ENCODE data around the gene WIPF2. TPM values are rescaled to one million over a fixed set of nuclear protein-coding genes. Genes with fewer than 3 reads are reported as not detected.
A peak's percentile ranks its signal among the peaks of the same experiment; 100 is the strongest.

Gene WIPF2
- polyA plus RNA-seq, 2 of the 4 experiments (the other 2 are of a cell fraction) = 13.8 to 21.5 TPM

DNA sequence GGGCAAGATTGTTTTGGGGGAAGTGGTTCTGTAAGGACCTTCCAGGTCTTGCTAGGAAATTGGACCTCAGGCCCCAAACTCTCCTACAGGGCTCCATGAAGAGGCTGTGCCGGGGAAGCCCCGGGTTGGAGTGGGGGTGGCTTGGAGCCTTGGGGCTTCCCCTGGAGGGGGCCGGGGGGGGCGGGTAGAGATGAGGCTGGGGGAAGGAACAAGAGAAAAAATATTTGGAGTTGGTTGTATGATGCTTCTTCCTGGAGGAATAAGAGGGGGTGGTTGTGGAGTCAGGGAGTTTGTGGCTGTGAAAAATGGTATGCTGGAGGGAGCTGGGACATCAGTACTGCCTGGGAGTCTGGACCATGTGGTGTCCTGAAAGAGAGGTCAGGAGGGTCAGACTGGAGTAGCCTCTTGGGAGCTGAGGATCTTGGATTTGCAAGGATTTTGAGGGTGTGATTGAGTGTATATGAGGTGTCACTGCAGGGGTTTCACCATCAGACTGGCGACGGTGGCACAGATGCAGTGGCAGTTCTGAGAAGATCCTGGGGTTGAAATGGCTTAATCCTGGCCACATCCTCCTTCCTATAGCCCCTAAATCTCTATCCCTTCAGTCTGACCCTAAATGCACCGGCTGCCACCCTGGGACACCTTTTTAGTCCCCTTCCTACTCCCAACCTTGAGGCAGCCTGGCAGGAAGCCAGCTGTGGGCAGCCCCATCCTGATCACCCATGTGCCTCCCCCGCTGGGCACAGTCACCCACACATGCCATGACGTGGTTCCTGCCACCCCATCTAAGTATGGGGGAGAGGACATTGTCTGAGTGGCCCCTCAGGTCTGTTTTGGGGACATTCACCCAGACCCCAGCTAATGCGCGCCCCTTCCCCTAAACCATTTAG lies 100.8 kb downstream of the WIPF2 start (continued):
- TF ChIP-seq MAFK (IDR thresholded peaks at IDR 0.05; ENCODE audit: partially characterized antibody) (no peak), KDM1A (IDR thresholded peaks at IDR 0.05; ENCODE audit: low read depth) (no peak), EHF (CRISPR knock-in tag; IDR thresholded peaks at IDR 0.05) (no peak), EP300 (IDR thresholded peaks at IDR 0.05) (no peak), CHD4 (IDR thresholded peaks at IDR 0.05; ENCODE audit: borderline replicate concordance) (no peak)
- TF ChIP-seq, protein P1, sequence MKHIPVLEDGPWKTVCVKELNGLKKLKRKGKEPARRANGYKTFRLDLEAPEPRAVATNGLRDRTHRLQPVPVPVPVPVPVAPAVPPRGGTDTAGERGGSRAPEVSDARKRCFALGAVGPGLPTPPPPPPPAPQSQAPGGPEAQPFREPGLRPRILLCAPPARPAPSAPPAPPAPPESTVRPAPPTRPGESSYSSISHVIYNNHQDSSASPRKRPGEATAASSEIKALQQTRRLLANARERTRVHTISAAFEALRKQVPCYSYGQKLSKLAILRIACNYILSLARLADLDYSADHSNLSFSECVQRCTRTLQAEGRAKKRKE (CRISPR knock-in tag; IDR thresholded peaks at IDR 0.05; ENCODE audit: low read depth) = no peak
- TF ChIP-seq, protein P2, sequence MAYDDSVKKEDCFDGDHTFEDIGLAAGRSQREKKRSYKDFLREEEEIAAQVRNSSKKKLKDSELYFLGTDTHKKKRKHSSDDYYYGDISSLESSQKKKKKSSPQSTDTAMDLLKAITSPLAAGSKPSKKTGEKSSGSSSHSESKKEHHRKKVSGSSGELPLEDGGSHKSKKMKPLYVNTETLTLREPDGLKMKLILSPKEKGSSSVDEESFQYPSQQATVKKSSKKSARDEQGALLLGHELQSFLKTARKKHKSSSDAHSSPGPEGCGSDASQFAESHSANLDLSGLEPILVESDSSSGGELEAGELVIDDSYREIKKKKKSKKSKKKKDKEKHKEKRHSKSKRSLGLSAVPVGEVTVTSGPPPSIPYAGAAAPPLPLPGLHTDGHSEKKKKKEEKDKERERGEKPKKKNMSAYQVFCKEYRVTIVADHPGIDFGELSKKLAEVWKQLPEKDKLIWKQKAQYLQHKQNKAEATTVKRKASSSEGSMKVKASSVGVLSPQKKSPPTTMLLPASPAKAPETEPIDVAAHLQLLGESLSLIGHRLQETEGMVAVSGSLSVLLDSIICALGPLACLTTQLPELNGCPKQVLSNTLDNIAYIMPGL (CRISPR knock-in tag; IDR thresholded peaks at IDR 0.05; ENCODE audit: borderline replicate concordance) = no peak
- TF ChIP-seq, protein P3, sequence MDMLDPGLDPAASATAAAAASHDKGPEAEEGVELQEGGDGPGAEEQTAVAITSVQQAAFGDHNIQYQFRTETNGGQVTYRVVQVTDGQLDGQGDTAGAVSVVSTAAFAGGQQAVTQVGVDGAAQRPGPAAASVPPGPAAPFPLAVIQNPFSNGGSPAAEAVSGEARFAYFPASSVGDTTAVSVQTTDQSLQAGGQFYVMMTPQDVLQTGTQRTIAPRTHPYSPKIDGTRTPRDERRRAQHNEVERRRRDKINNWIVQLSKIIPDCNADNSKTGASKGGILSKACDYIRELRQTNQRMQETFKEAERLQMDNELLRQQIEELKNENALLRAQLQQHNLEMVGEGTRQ (IDR thresholded peaks at IDR 0.05) = no peak

DNA sequence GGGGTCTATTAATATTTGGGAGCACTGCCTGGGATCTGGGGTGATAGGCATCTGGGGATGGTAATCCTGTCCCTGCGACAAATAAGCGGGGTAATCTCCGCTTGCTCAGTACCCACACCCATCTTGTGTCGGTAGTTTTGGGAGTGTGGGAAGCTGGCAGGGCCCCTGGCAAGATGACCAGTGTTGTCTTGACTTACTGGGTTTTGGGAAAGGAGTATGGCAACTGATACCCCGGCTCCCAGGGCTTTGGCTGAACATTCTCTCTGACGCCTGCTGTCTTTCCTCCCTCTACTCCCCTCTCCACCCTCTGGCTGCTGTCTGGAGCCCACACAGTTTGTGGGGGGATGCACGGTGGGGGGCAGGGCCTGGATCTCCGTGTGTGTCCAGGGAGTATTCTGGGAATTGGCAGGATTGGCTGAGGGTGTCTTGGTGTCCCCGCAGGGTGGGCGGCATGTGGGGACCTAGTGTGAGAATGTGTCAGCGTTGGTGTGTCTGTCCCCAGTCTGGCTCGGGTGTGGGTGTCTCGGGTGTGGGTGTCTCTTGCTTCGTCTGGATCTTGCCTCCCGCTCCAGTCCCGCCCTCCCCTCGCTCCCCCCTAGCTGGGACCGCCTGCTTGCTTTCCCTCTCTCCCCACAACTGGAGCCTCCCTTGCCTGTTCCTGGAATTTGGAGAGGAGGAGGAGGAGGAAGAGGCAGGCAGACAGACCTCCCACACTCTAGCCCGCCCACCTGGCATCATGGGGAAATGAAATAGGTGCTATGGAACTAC lies 101.8 kb downstream of the WIPF2 start:
- ATAC-seq (no peak), FAIRE-seq (no peak), DNase-seq (ENCODE audit: low read depth in 1 of 2, low spot score in 1 of 2) (no peak)
- TF ChIP-seq, protein P4, sequence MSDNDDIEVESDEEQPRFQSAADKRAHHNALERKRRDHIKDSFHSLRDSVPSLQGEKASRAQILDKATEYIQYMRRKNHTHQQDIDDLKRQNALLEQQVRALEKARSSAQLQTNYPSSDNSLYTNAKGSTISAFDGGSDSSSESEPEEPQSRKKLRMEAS (IDR thresholded peaks at IDR 0.05) = 0 out of 2 replicates have a peak, but pooled peaks have one; percentile 11
- no peak for TF ChIP-seq FOXS1 (CRISPR knock-in tag; IDR thresholded peaks at IDR 0.05)
- H3K4me3 ChIP-seq = no peak overlapping the region
- H3K4me2 ChIP-seq = peak overlapping the region; percentile 99
- CTCF ChIA-PET = interaction anchor here (39.2 to 50.4 kb wide), 2 partner anchors 18 to 37 kb away, joined by 1069 to 2395 read pairs; partner anchors contain the start of genes CDC6, GJD3 and RARA
- 76% methylated on average over 19 of the region's 19 CpGs for WGBS (ENCODE audit: missing lambda C conversion rate)
- POLR2A ChIA-PET = interaction anchor here (0.9 kb wide), 1 partner anchor 10 kb away, joined by 3 read pairs; no protein-coding TSS in a partner anchor
- H3K27ac ChIP-seq = peak overlapping the region in 1 of 2 experiments; percentile 95; a peak in 3 of 6 replicates
- peaks cover 87% of the 10 kb centered on the region for H3K4me1 ChIP-seq
- no peaks in the 10 kb centered on the region for H3K9me3 ChIP-seq

DNA sequence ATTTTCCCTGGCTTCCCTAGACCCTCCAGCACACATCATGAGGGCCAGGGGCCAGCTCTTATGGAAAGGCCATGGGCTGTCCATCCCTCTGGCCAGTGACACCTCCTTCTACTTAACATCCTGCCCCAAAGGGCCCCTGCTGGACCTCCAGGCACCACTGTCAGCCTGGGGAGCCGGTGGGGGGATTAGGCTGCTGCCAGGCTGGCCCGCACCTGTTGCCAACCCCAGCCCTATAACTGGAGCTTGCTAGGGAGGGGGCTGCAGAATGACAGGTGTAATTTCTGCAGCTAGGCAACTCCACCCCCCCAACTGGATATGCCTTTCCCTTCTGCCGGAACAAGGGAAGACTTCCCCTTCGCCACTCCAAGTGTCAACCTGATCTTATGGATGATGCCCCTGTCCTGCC lies 102.4 kb downstream of the WIPF2 start:
- ATAC-seq (no peak), FAIRE-seq (no peak), DNase-seq (ENCODE audit: low read depth in 1 of 2, low spot score in 1 of 2) (no peak)
- CTCF ChIA-PET = interaction anchor here (39.2 to 50.4 kb wide), 2 partner anchors 19 to 36 kb away, joined by 1069 to 2395 read pairs; partner anchors contain the start of genes CDC6, GJD3 and RARA
- Histone ChIP-seq H3K4me2 (peak overlapping the region; percentile 99), H3K4me3 (no peak overlapping the region), H3K9me3 (no peaks in the 10 kb centered on the region), H3K4me1 (peaks cover 87% of the 10 kb centered on the region), H3K27ac (peak overlapping the region; percentile 67 to 95; a peak in 5 of 6 replicates)
- POLR2A ChIA-PET = no interaction called here
- TF ChIP-seq RAD21 (conservative IDR thresholded peaks at IDR 0.05 in 1 of 2, IDR thresholded peaks at IDR 0.05 in 1 of 2) (no peak), POLR2A (IDR thresholded peaks at IDR 0.05; ENCODE audit: low read length) (no peak), RARB (CRISPR knock-in tag; IDR thresholded peaks at IDR 0.05) (no peak), HOXB5 (CRISPR knock-in tag; IDR thresholded peaks at IDR 0.05) (no peak), EHMT2 (IDR thresholded peaks at IDR 0.05; ENCODE audit: low read depth) (no peak), JUNB (IDR thresholded peaks at IDR 0.05) (no peak), HOXB13 (CRISPR knock-in tag; IDR thresholded peaks at IDR 0.05; ENCODE audit: low read depth) (no peak), GATA3 (IDR thresholded peaks at IDR 0.05; ENCODE audit: borderline replicate concordance) (no peak), NPAS2 (CRISPR knock-in tag; IDR thresholded peaks at IDR 0.05; ENCODE audit: borderline replicate concordance) (no peak), BHLHE40 (IDR thresholded peaks at IDR 0.05; ENCODE audit: low read depth, low read length) (no peak), KDM1A (IDR thresholded peaks at IDR 0.05; ENCODE audit: low read depth) (no peak), CBX2 (IDR thresholded peaks at IDR 0.05; ENCODE audit: borderline replicate concordance, low read depth) (no peak), CEBPB (IDR thresholded peaks at IDR 0.05) (no peak), EHF (CRISPR knock-in tag; IDR thresholded peaks at IDR 0.05) (no peak), ESRRA (IDR thresholded peaks at IDR 0.05; ENCODE audit: borderline replicate concordance, low read length) (no peak)
- TF ChIP-seq, protein P5, sequence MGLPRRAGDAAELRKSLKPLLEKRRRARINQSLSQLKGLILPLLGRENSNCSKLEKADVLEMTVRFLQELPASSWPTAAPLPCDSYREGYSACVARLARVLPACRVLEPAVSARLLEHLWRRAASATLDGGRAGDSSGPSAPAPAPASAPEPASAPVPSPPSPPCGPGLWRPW (IDR thresholded peaks at IDR 0.05) = no peak
- TF ChIP-seq, protein P6, sequence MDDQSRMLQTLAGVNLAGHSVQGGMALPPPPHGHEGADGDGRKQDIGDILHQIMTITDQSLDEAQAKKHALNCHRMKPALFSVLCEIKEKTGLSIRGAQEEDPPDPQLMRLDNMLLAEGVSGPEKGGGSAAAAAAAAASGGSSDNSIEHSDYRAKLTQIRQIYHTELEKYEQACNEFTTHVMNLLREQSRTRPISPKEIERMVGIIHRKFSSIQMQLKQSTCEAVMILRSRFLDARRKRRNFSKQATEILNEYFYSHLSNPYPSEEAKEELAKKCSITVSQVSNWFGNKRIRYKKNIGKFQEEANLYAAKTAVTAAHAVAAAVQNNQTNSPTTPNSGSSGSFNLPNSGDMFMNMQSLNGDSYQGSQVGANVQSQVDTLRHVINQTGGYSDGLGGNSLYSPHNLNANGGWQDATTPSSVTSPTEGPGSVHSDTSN (IDR thresholded peaks at IDR 0.05) = no peak
- 75% methylated on average over 4 of the region's 4 CpGs for whole genome bisulfite sequencing (ENCODE audit: missing lambda C conversion rate)
